Thyroid gland (tissue), 4 donors: ENCODE results near the gene BHLHE41. TPM values are rescaled to one million over a fixed set of nuclear protein-coding genes. Genes with fewer than 3 reads are reported as not detected.

Source experiments
- DNase-seq, 2 donors: peaks; one replicate each; pipeline ENCODE4 v3.0.0-alpha.2; 2019
- H3K27ac ChIP-seq, 3 donors: fragments of 200-600 bp; sonication (generic); 1 replicate in 2 of 3; 2 replicates in 1 of 3; pipeline ENCODE4 v1.5.1; 2016 to 2019; ENCODE audit warnings: mild to moderate bottlenecking in 1 of 3, moderate library complexity in 1 of 3
- H3K27me3 ChIP-seq: fragments of 200-600 bp; sonication (generic); one replicate; pipeline ENCODE4 v1.5.1; 2019
- H3K36me3 ChIP-seq, 2 donors: fragments of 200-600 bp; sonication (generic); one replicate each; pipeline ENCODE4 v1.5.1; 2016 to 2019
- H3K4me1 ChIP-seq, 2 donors: fragments of 200-600 bp; sonication (generic); one replicate each; pipeline ENCODE4 v1.5.1; 2017 to 2019
- H3K4me3 ChIP-seq, 3 donors: fragments of 200-600 bp; sonication (generic); replicated peaks in 1 of 3; 1 replicate in 2 of 3; 2 replicates in 1 of 3; pipeline ENCODE4 v1.5.1; 2016; ENCODE audit warnings: mild to moderate bottlenecking in 1 of 3
- H3K9me3 ChIP-seq: fragments of 200-600 bp; sonication (generic); one replicate; pipeline ENCODE4 v1.5.1; 2017
- CTCF ChIP-seq, 6 experiments: fragments of 200-600 bp in 3 of 6; fragments of 450-650 bp in 3 of 6; sonication (generic) in 3 of 6; IDR thresholded peaks; one replicate each; pipeline ENCODE4 v1.5.1; 2016 to 2019; ENCODE audit warnings: antibody characterized with exemption in 6 of 6, mild to moderate bottlenecking in 2 of 6, inconsistent platforms in 1 of 6, moderate library complexity in 1 of 6
- POLR2A ChIP-seq, 2 donors: fragments of 450-650 bp; IDR thresholded peaks; one replicate each; pipeline ENCODE4 v1.6.1; 2017; ENCODE audit warnings: antibody characterized with exemption in 2 of 2, mild to moderate bottlenecking in 2 of 2, moderate library complexity in 1 of 2
- WGBS, 2 donors: methylation state at CpG; one replicate each; pipeline ENCODE4 v1.1.5; 2017; 5-methylcytosine and 5-hydroxymethylcytosine counted together
- intact Hi-C: fragments of 100-400 bp; cut with DNase I; formaldehyde crosslinking; loops from one replicate; pipeline ENCODE4 v1.15.1; 2023
- total RNA-seq, 4 donors: library from RNA; depleted of rRNA; stranded (reverse); fragments of >200 nt; gene quantifications; one replicate each; pipeline ENCODE4 v1.2.3, GENCODE V29; 2016

BHLHE41 gene
- total RNA-seq, 4 donors from 2014 or later, result 32.6 to 67.4 (median 34.3) TPM

- no peaks in the 10 kb centered on the region for H3K9me3 ChIP-seq
- no peak overlapping the region for H3K27ac ChIP-seq
- TF ChIP-seq POLR2A (IDR thresholded peaks at IDR 0.05), result no peak
- no peak for TF ChIP-seq CTCF (IDR thresholded peaks at IDR 0.05)
- H3K27me3 ChIP-seq, result no peaks in the 10 kb centered on the region
- H3K4me1 ChIP-seq, result peaks cover 0 to 10% of the 10 kb centered on the region in 2 donors
- 94% methylated on average over 2 of the region's 2 CpGs for WGBS, 2 donors
- intact Hi-C loops, result loop anchor here (10.0 kb wide), 2 partner anchors 309 to 559 kb away; no protein-coding TSS in a partner anchor
- no peaks in the 10 kb centered on the region for H3K36me3 ChIP-seq
- no peak for DNase-seq
- no peak overlapping the region for H3K4me3 ChIP-seq
Observed at GRCh38 chr12:26096036-26096435, 28.8 kb downstream of the BHLHE41 start.

GRCh38 chr12:26095186-26095585 is 29.7 kb downstream of the BHLHE41 start:
- Histone ChIP-seq H3K36me3 (no peaks in the 10 kb centered on the region), H3K27me3 (no peaks in the 10 kb centered on the region), H3K4me1 (peaks cover 0 to 5% of the 10 kb centered on the region in 2 donors), H3K27ac (no peak overlapping the region), H3K9me3 (no peaks in the 10 kb centered on the region), H3K4me3 (no peak overlapping the region)
- intact Hi-C loops, result loop anchor here (10.0 kb wide), 2 partner anchors 310 to 560 kb away; no protein-coding TSS in a partner anchor
- DNase-seq, result no peak
- WGBS, 2 donors, result 96 to 97% methylated on average over 2 of the region's 2 CpGs
- TF ChIP-seq CTCF (IDR thresholded peaks at IDR 0.05) (no peak), POLR2A (IDR thresholded peaks at IDR 0.05) (no peak)

- Histone ChIP-seq H3K36me3 (no peaks in the 10 kb centered on the region), H3K27ac (no peak overlapping the region), H3K9me3 (no peaks in the 10 kb centered on the region), H3K4me3 (no peak overlapping the region), H3K27me3 (no peaks in the 10 kb centered on the region), H3K4me1 (peaks cover 0 to 4% of the 10 kb centered on the region in 2 donors)
- DNase-seq, result no peak
- TF ChIP-seq POLR2A (IDR thresholded peaks at IDR 0.05) (no peak), CTCF (IDR thresholded peaks at IDR 0.05) (no peak)
- intact Hi-C loops, result loop anchor here (10.0 kb wide), 2 partner anchors 312 to 562 kb away; no protein-coding TSS in a partner anchor
- WGBS, 2 donors, result 62 to 81% methylated on average over 4 of the region's 4 CpGs
Observed at GRCh38 chr12:26092346-26093105, 32.3 kb downstream of the BHLHE41 start.

- DNase-seq, result no peak
- 75 to 80% methylated on average over 6 of the region's 6 CpGs for WGBS, 2 donors
- intact Hi-C loops, result loop anchor here (10.0 kb wide), 2 partner anchors 313 to 563 kb away; no protein-coding TSS in a partner anchor
- H3K27me3 ChIP-seq, result no peaks in the 10 kb centered on the region
- H3K36me3 ChIP-seq, result no peaks in the 10 kb centered on the region
- H3K27ac ChIP-seq, result no peak overlapping the region
- TF ChIP-seq POLR2A (IDR thresholded peaks at IDR 0.05) (no peak), CTCF (IDR thresholded peaks at IDR 0.05) (peak in 1 of 6 experiments; percentile 6)
- H3K9me3 ChIP-seq, result no peaks in the 10 kb centered on the region
- no peaks in the 10 kb centered on the region for H3K4me1 ChIP-seq
- H3K4me3 ChIP-seq, result no peak overlapping the region
Observed at GRCh38 chr12:26091822-26092221, 33.0 kb downstream of the BHLHE41 start.
